ENCODE measurements around the gene GSTO2. TPM values are rescaled to one million over a fixed set of nuclear protein-coding genes. Genes with fewer than 3 reads are reported as not detected.
A peak's percentile ranks its signal among the peaks of the same experiment; 100 is the strongest.

Gene GSTO2
- total RNA-seq, 2 experiments from 2014 or later = 2.3 to 2.6 TPM

DNA sequence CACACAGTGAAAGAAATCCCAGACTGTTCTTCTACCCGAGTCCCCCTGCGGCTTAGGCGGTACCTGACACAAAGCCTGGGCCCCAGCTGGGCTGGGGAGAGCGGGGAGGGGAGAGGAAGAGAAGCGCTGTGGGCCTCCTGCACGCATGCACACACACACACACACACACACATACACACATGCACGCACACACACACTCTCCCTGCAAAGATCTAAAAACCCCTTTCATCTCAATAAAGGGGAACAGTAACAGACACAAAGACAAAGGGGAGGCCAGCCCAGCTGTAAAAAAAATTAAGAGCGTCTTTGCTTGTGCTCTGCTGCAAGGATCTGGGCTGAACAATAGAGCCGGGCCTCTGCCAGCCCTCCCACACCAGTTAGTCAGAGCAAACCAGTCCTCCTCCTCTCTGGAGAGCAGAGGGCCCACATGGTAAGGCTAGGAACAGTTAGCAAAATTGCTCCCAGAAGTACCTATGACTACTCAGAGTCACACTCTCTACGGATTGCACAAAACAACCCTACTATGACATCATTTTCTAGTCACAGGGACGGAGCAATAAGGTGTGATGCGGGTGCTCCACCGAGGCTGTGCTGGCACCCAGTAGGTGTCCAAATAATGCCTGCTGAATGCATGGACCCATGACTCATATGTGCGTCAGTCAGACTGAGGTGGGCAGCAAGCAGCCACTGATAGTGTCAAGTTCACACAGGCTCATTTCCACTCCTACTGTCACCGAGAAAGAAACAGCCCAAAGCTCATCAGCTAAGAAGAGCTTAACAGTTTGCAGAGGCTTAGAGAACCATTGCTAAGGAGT lies 60.1 kb downstream of the GSTO2 start:
- peaks cover 7% of the 10 kb centered on the region for H3K36me3 Mint-ChIP-seq
- ChIA-PET POLR2A (interaction anchor here (1.3 to 2.3 kb wide), 3 partner anchors 10 to 37 kb away, joined by 3 to 22 read pairs (median 3); partner anchors contain the start of gene ITPRIP), CTCF (interaction anchor here (0.7 to 4.7 kb wide), 9 partner anchors 9 to 55 kb away, joined by 3 to 24 read pairs (median 6); partner anchors contain the start of genes CFAP58 and ITPRIP)
- intact Hi-C loops (cut with micrococcal nuclease) = loop anchor here (1.0 to 2.0 kb wide), 5 partner anchors 9 to 208 kb away; partner anchors contain the start of genes GSTO2 and ITPRIP
- peak overlapping the region; percentile 91 for H3K27ac Mint-ChIP-seq
- DNase-seq = peak; percentile 92
- H3K9me3 Mint-ChIP-seq = no peaks in the 10 kb centered on the region
- peak overlapping the region; percentile 60 for H3K4me3 Mint-ChIP-seq
- no peaks in the 10 kb centered on the region for H3K27me3 Mint-ChIP-seq
- H3K4me1 Mint-ChIP-seq (ENCODE audit: low read depth) = peaks cover 96% of the 10 kb centered on the region

DNA sequence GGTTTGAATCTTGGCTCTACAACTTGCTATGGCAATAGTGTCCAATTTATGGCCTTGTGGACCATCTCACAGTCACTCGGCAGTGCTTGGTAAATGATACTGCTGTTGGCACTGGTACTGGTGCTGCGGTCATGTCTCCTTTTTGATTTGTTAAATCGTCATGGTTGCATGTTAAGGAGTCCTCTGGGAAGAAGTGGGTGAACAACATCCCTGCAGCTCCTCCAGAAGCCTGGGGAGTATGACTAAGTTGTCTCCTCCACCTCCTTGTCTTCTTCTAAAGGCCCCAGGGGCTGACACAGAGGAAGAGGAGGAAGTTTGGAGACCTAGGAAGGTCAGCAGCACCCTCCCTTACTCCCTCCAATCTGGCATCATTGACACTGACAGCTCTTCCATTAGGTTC lies 60.8 kb downstream of the GSTO2 start:
- Mint-ChIP-seq H3K9me3 (no peaks in the 10 kb centered on the region), H3K27me3 (no peaks in the 10 kb centered on the region)
- DNase-seq = no peak

DNA sequence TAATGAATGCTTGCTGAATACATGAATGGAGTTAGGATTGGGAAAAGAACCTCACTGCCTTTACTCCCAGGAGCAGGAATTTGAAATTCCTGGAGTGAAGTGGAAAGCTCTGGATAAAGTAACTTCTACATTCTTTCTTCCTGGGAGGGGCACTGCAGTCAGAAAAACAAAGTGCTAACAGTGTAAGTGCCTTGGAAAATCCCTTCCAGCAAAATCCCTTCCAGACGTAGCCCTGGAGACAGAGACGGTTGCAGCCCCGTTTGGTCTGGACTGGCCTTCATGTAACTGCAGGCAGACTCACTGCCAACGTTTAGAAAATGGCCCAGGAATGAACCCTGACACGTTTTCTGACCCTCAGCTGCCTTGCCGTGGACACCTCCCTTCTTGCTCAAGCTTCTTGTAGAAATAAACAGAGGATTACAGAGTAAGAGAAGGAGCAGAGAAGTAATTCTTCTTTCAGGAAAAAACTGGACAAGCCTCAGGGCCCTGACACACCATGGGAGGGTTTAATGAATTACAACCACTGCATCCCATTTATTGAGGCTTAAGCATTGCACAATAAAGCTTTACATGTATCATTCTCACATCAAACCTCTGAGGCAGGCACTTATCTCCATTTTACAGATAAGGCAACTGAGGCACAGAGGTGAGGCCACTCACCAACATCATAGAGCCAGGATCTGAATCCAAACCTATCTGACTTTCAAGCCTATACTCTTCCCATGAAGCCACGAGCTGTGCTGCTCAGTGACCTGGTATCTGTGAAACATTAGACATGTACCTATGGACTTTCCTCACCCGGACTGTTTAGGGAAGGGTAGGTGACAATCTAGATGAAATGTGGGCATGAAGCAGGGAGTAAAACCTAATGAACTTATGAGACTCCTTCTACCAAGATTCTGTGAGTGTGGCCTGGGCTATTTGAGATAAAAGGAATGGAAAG lies 61.5 kb downstream of the GSTO2 start:
- POLR2A ChIA-PET = interaction anchor here (0.7 to 2.3 kb wide), 5 partner anchors 8 to 62 kb away, joined by 3 to 22 read pairs (median 3); partner anchors contain the start of genes GSTO2 and ITPRIP
- DNase-seq = peak; percentile 7
- H3K9me3 Mint-ChIP-seq = no peaks in the 10 kb centered on the region
- H3K4me1 Mint-ChIP-seq (ENCODE audit: low read depth) = peaks cover 95% of the 10 kb centered on the region
- intact Hi-C loops (cut with micrococcal nuclease) = no loop called here
- H3K4me3 Mint-ChIP-seq = peak overlapping the region; percentile 60
- no peaks in the 10 kb centered on the region for H3K27me3 Mint-ChIP-seq
- CTCF ChIA-PET = interaction anchor here (0.7 to 4.7 kb wide), 8 partner anchors 8 to 39 kb away, joined by 3 to 24 read pairs (median 6); partner anchors contain the start of genes CFAP58 and ITPRIP
- H3K27ac Mint-ChIP-seq = peak overlapping the region; percentile 91
- H3K36me3 Mint-ChIP-seq = peaks cover 8% of the 10 kb centered on the region

More for the DNA sequence above, 60.8 kb downstream of the GSTO2 start:
- peak overlapping the region; percentile 60 for H3K4me3 Mint-ChIP-seq
- H3K27ac Mint-ChIP-seq = peak overlapping the region; percentile 91
- H3K36me3 Mint-ChIP-seq = peaks cover 7% of the 10 kb centered on the region
- ChIA-PET CTCF (interaction anchor here (0.7 to 4.7 kb wide), 8 partner anchors 9 to 55 kb away, joined by 3 to 24 read pairs (median 6); partner anchors contain the start of genes CFAP58 and ITPRIP), POLR2A (interaction anchor here (1.0 to 2.3 kb wide), 4 partner anchors 9 to 61 kb away, joined by 3 to 22 read pairs (median 3); partner anchors contain the start of genes GSTO2 and ITPRIP)
- H3K4me1 Mint-ChIP-seq (ENCODE audit: low read depth) = peaks cover 95% of the 10 kb centered on the region
- intact Hi-C loops (cut with micrococcal nuclease) = loop anchor here (1.0 to 2.0 kb wide), 5 partner anchors 9 to 209 kb away; partner anchors contain the start of genes GSTO2 and ITPRIP

DNA sequence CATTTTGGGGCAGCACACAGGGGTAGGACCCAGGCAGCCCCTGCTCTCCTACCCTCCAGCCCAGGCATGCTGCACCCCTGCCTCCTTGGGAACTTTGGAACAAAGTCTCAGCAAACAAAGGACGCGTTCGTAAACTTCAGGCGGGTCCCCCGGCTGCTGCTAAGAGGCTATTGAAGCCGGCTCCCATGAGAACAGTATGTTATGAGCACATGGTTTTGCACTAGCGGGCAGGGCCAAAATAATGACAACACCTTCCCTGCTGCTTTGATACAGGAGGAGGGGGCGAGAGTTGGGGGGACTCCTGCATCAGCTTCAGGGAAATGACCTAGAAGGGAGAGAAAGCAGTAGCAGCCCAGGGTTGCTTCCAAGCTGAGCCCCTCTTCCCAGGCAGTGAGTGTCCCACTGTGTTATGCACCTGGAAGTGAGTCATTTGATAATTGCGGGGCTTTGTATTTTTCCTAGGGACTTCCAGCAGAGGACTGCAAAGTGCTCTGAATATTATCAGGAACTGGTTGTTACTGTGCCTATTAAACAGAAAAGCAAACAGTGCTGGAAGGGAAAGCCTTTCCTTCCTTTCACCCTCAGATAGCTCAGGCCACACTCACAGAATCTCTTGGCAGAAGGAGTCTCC lies 62.3 kb downstream of the GSTO2 start:
- DNase-seq = peak; percentile 8
- Mint-ChIP-seq H3K36me3 (peaks cover 5% of the 10 kb centered on the region), H3K9me3 (no peaks in the 10 kb centered on the region), H3K27ac (no peak overlapping the region), H3K27me3 (no peaks in the 10 kb centered on the region), H3K4me3 (no peak overlapping the region), H3K4me1 (ENCODE audit: low read depth) (peaks cover 95% of the 10 kb centered on the region)
- POLR2A ChIA-PET = interaction anchor here (0.7 kb wide), 1 partner anchor 10 kb away, joined by 3 read pairs; no protein-coding TSS in a partner anchor
- intact Hi-C loops (cut with micrococcal nuclease) = no loop called here
- CTCF ChIA-PET = interaction anchor here (0.5 to 4.7 kb wide), 5 partner anchors 19 to 40 kb away, joined by 3 to 24 read pairs (median 4); no protein-coding TSS in a partner anchor

DNA sequence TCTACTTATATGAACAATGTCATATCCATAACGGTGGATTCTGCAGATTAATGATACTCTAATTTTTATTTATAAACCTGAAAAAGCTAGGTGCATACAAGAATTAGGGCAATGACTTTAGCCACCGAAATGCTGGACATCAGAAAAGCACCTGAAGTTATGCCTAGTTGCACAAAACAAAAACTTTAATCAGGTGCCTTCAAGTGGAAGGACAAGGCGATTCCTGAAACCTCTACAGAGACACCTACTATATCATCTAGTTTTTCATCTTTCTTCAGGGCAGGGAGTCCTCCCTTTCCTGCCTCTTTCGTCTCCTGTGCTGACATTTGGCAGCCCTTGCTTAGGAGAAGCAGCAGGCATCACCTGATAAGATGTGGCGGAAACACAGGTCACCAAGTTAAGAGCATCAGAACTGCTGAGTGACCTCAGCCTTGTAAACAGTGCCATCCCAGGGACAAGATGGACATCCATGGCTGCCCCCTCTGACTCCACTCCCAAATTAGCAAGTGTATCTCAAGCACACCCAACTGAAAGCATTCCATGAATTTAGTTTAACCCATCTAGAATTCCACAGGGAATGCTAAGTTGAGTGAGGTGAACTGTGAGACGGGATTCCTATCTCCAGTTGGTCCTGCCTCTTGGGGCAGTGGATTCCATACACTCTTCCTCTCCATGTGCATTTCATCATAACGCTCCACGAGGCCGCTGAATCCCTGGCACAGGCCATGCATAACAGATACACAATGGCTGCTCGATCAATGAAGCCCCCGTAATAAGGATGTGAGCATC lies 63.5 kb downstream of the GSTO2 start:
- CTCF ChIA-PET = no interaction called here
- no peaks in the 10 kb centered on the region for H3K27me3 Mint-ChIP-seq
- POLR2A ChIA-PET = no interaction called here
- DNase-seq = no peak
- peaks cover 90% of the 10 kb centered on the region for H3K4me1 Mint-ChIP-seq (ENCODE audit: low read depth)
- intact Hi-C loops (cut with micrococcal nuclease) = no loop called here
- no peaks in the 10 kb centered on the region for H3K9me3 Mint-ChIP-seq
- peaks cover 10% of the 10 kb centered on the region for H3K36me3 Mint-ChIP-seq
- H3K4me3 Mint-ChIP-seq = no peak overlapping the region
- H3K27ac Mint-ChIP-seq = no peak overlapping the region

DNA sequence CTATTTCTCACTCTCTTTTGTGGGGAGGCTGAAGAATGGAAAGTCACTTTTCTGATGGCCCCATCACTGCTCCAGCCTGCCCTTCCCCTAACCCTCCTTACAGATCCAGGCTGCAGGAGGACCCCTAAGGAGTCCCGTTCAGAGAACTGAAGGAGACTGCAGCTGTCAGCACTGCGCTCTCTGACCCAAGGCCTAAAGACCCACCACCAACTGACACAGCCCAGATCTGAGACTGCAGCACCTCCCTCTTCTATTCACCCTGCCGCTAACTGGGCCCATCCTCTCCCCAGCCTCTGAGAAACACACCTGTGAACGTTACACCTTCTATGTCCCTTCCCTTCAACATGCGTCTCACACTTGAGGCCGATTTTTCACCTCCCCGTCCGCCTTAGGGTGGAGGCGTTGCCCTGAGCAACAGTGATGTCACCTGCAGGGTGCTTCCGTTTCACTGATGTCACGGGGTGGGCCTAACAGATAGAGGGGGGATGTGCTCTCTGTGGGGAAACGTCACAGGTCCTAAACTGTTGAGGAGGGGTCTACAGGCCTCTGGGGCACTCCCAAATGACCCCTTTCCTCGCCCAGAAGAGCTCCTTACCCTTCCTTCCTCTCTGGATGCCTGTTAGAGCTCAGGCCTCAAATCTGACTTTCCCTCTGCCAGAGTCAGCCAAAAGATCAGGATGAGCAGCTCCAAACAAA lies 64.2 kb downstream of the GSTO2 start:
- no peaks in the 10 kb centered on the region for H3K27me3 Mint-ChIP-seq
- H3K9me3 Mint-ChIP-seq = no peaks in the 10 kb centered on the region
- H3K4me3 Mint-ChIP-seq = no peak overlapping the region
- intact Hi-C loops (cut with micrococcal nuclease) = no loop called here
- H3K36me3 Mint-ChIP-seq = peaks cover 10% of the 10 kb centered on the region
- ChIA-PET POLR2A (no interaction called here), CTCF (no interaction called here)
- peak overlapping the region; percentile 1 for H3K27ac Mint-ChIP-seq
- DNase-seq = peak; percentile 55
- H3K4me1 Mint-ChIP-seq (ENCODE audit: low read depth) = peaks cover 82% of the 10 kb centered on the region

DNA sequence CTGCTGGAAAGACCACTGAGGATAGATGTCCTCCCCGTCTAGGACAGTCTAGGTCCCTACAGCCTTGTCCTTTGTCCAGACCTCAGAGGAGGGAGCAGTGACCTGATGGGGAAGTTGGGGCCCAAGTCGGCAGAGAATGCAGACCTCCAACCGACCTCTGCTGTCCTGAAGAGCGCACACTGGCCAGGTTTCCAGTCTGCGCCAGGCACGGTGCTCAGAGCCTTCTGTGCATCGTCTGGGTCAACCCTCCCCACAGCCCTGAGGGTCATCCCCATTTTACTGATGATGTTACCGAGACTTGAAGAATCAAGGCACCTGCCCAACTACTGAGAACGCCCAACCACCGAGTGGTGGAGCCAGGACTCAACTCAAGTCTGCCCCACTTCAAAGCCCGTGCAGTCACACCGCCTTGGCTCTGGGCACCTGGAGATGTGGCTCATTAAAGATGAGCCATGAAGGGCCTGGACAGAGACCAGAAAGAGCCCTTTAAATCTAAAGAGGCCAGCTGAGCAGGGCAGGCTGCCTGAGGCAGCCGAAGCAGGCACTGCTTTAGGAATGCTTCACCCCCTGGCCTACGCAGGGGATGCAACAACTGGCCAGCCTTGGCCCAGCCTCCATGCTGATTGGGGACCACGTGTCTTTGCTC lies 64.9 kb downstream of the GSTO2 start:
- Mint-ChIP-seq H3K4me1 (ENCODE audit: low read depth) (peaks cover 75% of the 10 kb centered on the region), H3K27me3 (no peaks in the 10 kb centered on the region), H3K27ac (peak overlapping the region; percentile 1), H3K36me3 (peaks cover 10% of the 10 kb centered on the region), H3K9me3 (no peaks in the 10 kb centered on the region), H3K4me3 (no peak overlapping the region)
- ChIA-PET POLR2A (no interaction called here), CTCF (interaction anchor here (1.6 to 6.2 kb wide), 2 partner anchors 17 to 28 kb away, joined by 5 to 82 read pairs; no protein-coding TSS in a partner anchor)
- intact Hi-C loops (cut with micrococcal nuclease) = no loop called here
- no peak for DNase-seq

DNA sequence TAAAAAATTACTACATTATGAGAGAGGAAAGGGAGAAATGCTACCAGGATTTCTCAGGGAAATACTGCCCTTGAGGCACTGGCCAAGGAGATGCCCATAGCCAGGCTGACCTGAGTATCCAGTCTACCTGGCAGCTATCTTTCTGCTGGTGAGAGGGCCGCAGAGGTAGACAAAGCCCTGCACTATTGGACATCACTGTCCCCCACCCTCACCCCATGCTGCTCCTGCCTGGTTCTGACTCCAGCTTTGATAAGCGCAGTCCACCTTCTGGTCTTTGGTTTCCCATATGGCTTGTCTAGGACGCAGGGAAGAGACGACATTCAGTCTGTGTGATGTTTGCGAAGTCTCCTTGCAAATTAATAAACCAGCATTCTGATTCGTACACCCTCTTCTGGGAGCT lies 65.6 kb downstream of the GSTO2 start:
- H3K4me1 Mint-ChIP-seq (ENCODE audit: low read depth) = peaks cover 75% of the 10 kb centered on the region
- DNase-seq = no peak
- no peaks in the 10 kb centered on the region for H3K27me3 Mint-ChIP-seq
- POLR2A ChIA-PET = no interaction called here
- H3K36me3 Mint-ChIP-seq = peaks cover 10% of the 10 kb centered on the region
- H3K27ac Mint-ChIP-seq = no peak overlapping the region
- CTCF ChIA-PET = interaction anchor here (1.6 to 6.2 kb wide), 4 partner anchors 16 to 60 kb away, joined by 5 to 82 read pairs (median 30); no protein-coding TSS in a partner anchor
- intact Hi-C loops (cut with micrococcal nuclease) = no loop called here
- H3K4me3 Mint-ChIP-seq = no peak overlapping the region
- no peaks in the 10 kb centered on the region for H3K9me3 Mint-ChIP-seq

DNA sequence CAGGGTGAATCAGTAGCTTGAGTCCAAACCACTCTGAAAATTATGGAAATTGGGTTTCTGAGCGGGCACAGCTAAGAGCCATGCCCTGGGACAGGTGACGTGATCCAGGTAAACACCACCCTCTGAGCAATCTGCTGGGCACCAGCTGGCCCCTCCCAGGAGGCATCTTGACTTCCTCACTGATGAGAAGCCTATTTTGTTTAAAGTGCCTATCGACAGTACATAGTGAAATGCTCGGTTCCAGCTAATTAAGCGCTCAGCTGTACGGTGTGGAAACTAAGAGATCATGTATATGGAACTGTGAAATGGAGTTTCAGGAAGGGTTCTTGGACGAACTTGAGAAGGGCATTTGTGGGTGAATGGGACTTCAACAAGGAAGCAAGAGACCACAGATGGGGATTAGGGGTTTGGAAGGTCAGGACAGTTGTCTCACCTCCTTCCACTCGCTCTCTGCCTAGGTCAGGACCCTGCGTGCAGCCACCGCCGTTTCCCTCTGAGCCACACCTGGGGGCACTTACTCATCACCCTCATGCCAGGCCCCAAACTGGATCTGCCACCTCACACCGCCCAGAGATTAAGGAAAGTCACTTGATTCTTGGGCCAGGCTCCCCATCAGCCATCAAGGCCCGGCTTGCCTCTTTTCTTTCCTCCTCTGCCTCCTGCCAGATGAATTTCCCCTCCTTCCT lies 66.1 kb downstream of the GSTO2 start:
- Mint-ChIP-seq H3K9me3 (no peaks in the 10 kb centered on the region), H3K27me3 (no peaks in the 10 kb centered on the region), H3K27ac (peak overlapping the region; percentile 52), H3K36me3 (peaks cover 10% of the 10 kb centered on the region), H3K4me1 (ENCODE audit: low read depth) (peaks cover 74% of the 10 kb centered on the region), H3K4me3 (peak overlapping the region; percentile 26)
- intact Hi-C loops (cut with micrococcal nuclease) = loop anchor here (5.0 kb wide), 2 partner anchors 43 to 418 kb away; partner anchors contain the start of gene STN1
- no peak for DNase-seq
- POLR2A ChIA-PET = no interaction called here
- CTCF ChIA-PET = interaction anchor here (1.2 to 6.2 kb wide), 6 partner anchors 16 to 61 kb away, joined by 3 to 82 read pairs (median 12); partner anchors contain the start of gene CFAP58
